ENCODE results near the gene NTM. TPM values are rescaled to one million over a fixed set of nuclear protein-coding genes. Genes with fewer than 3 reads are reported as not detected.
"Not testable (repeated sequence)": the region's sequence is repeated elsewhere in the genome, so short reads cannot be mapped to it uniquely, and the experiment has no call there.

Gene NTM
- total RNA-seq, result under 0.01 TPM in 1 of 2 replicates, not detected in the other

- DNase-seq (ENCODE audit: low read depth in 2 of 2), result no peak
Observed at GRCh38 chr11:131370090-131370751, at the start of gene NTM. Gene NTM, plus strand, starts transcription at chr11:131370615.

GRCh38 chr11:131324921-131325570 lies 45.4 kb upstream of the NTM start:
- no peak for DNase-seq (ENCODE audit: low read depth in 2 of 2)

- DNase-seq (ENCODE audit: low read depth in 2 of 2), result no peak
Observed at GRCh38 chr11:131326829-131327228, 43.6 kb upstream of the NTM start.

GRCh38 chr11:131327421-131327820 lies 43.0 kb upstream of the NTM start:
- DNase-seq (ENCODE audit: low read depth in 2 of 2), result no peak

GRCh38 chr11:131328843-131329242 lies 41.6 kb upstream of the NTM start:
- DNase-seq (ENCODE audit: low read depth in 2 of 2), result no peak

- no peak for DNase-seq (ENCODE audit: low read depth in 2 of 2)
Observed at GRCh38 chr11:131331010-131331409, 39.4 kb upstream of the NTM start.

- no peak for DNase-seq (ENCODE audit: low read depth in 2 of 2)
Observed at GRCh38 chr11:131331546-131331945, 38.9 kb upstream of the NTM start.

GRCh38 chr11:131334601-131335000 lies 35.8 kb upstream of the NTM start:
- DNase-seq (ENCODE audit: low read depth in 2 of 2), result no peak

GRCh38 chr11:131341900-131342299 lies 28.5 kb upstream of the NTM start:
- DNase-seq (ENCODE audit: low read depth in 2 of 2), result not testable (repeated sequence)

- not testable (repeated sequence) for DNase-seq (ENCODE audit: low read depth in 2 of 2)
Observed at GRCh38 chr11:131342442-131342841, 28.0 kb upstream of the NTM start.

GRCh38 chr11:131345406-131345805 lies 25.0 kb upstream of the NTM start:
- DNase-seq (ENCODE audit: low read depth in 2 of 2), result no peak

- DNase-seq (ENCODE audit: low read depth in 2 of 2), result no peak
Observed at GRCh38 chr11:131349368-131350086, 20.9 kb upstream of the NTM start.

- DNase-seq (ENCODE audit: low read depth in 2 of 2), result no peak
Observed at GRCh38 chr11:131350872-131351271, 19.5 kb upstream of the NTM start.

- DNase-seq (ENCODE audit: low read depth in 2 of 2), result no peak
Observed at GRCh38 chr11:131351848-131352247, 18.6 kb upstream of the NTM start.

GRCh38 chr11:131353766-131354165 lies 16.6 kb upstream of the NTM start:
- DNase-seq (ENCODE audit: low read depth in 2 of 2), result no peak

- no peak for DNase-seq (ENCODE audit: low read depth in 2 of 2)
Observed at GRCh38 chr11:131354251-131354701, 16.1 kb upstream of the NTM start.

GRCh38 chr11:131356206-131356605 lies 14.2 kb upstream of the NTM start:
- no peak for DNase-seq (ENCODE audit: low read depth in 2 of 2)

- DNase-seq (ENCODE audit: low read depth in 2 of 2), result no peak
Observed at GRCh38 chr11:131365329-131365930, 5.0 kb upstream of the NTM start.

GRCh38 chr11:131370901-131371790 lies 731 bp downstream of the NTM start:
- DNase-seq (ENCODE audit: low read depth in 2 of 2), result no peak

GRCh38 chr11:131371791-131372104 lies 1.3 kb downstream of the NTM start:
- DNase-seq (ENCODE audit: low read depth in 2 of 2), result no peak

GRCh38 chr11:131372234-131372962 lies 2.0 kb downstream of the NTM start:
- DNase-seq (ENCODE audit: low read depth in 2 of 2), result no peak

Measured in lung microvascular endothelial cell (primary cell).